ENCODE results near the gene OR2AG1.

- TF ChIP-seq, protein P1, sequence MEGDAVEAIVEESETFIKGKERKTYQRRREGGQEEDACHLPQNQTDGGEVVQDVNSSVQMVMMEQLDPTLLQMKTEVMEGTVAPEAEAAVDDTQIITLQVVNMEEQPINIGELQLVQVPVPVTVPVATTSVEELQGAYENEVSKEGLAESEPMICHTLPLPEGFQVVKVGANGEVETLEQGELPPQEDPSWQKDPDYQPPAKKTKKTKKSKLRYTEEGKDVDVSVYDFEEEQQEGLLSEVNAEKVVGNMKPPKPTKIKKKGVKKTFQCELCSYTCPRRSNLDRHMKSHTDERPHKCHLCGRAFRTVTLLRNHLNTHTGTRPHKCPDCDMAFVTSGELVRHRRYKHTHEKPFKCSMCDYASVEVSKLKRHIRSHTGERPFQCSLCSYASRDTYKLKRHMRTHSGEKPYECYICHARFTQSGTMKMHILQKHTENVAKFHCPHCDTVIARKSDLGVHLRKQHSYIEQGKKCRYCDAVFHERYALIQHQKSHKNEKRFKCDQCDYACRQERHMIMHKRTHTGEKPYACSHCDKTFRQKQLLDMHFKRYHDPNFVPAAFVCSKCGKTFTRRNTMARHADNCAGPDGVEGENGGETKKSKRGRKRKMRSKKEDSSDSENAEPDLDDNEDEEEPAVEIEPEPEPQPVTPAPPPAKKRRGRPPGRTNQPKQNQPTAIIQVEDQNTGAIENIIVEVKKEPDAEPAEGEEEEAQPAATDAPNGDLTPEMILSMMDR (conservative IDR thresholded peaks at IDR 0.05; ENCODE audit: low read depth, low read length) = no peak
- no peak for TF ChIP-seq EZH2 (IDR thresholded peaks at IDR 0.05; ENCODE audit: borderline replicate concordance, low read depth, low read length, poor library complexity, severe bottlenecking)
Observed at GRCh38 chr11:6825231-6825744, 42.5 kb downstream of the OR2AG1 start.
